Measurements from ENCODE around the gene ZC3H8. TPM values are rescaled to one million over a fixed set of nuclear protein-coding genes. Genes with fewer than 3 reads are reported as not detected.

The ZC3H8 gene
- total RNA-seq, 1 donor from 2014 or later, result 5.0 TPM

- ATAC-seq, result no peak
- Histone ChIP-seq H3K4me1 (peaks cover 13% of the 10 kb centered on the region), H3K27me3 (ENCODE audit: low read depth) (no peaks in the 10 kb centered on the region), H3K9me3 (no peaks in the 10 kb centered on the region), H3K27ac (no peak overlapping the region), H3K4me3 (no peak overlapping the region), H3K36me3 (no peaks in the 10 kb centered on the region)
- intact Hi-C loops (cut with DNase I), result no loop called here
- no peak for DNase-seq
- no peak for TF ChIP-seq CTCF (IDR thresholded peaks at IDR 0.05)
Observed at GRCh38 chr2:112257575-112257974, 2.7 kb upstream of the ZC3H8 start.

- Histone ChIP-seq H3K4me3 (no peak overlapping the region), H3K4me1 (peaks cover 13% of the 10 kb centered on the region), H3K27me3 (ENCODE audit: low read depth) (no peaks in the 10 kb centered on the region), H3K9me3 (no peaks in the 10 kb centered on the region), H3K36me3 (no peaks in the 10 kb centered on the region), H3K27ac (no peak overlapping the region)
- ATAC-seq (no peak), DNase-seq (no peak)
- TF ChIP-seq CTCF (IDR thresholded peaks at IDR 0.05), result no peak
- intact Hi-C loops (cut with DNase I), result no loop called here
Observed at GRCh38 chr2:112256654-112257053, 1.8 kb upstream of the ZC3H8 start.

- Histone ChIP-seq H3K4me3 (no peak overlapping the region), H3K27ac (no peak overlapping the region), H3K36me3 (no peaks in the 10 kb centered on the region), H3K9me3 (no peaks in the 10 kb centered on the region), H3K27me3 (ENCODE audit: low read depth) (no peaks in the 10 kb centered on the region), H3K4me1 (peaks cover 13% of the 10 kb centered on the region)
- no peak for ATAC-seq
- TF ChIP-seq CTCF (IDR thresholded peaks at IDR 0.05), result no peak
- no peak for DNase-seq
- intact Hi-C loops (cut with DNase I), result no loop called here
Observed at GRCh38 chr2:112255875-112256274, 1.0 kb upstream of the ZC3H8 start.

- no peaks in the 10 kb centered on the region for H3K27me3 ChIP-seq (ENCODE audit: low read depth)
- H3K4me1 ChIP-seq, result peaks cover 13% of the 10 kb centered on the region
- peaks cover 14% of the 10 kb centered on the region for H3K36me3 ChIP-seq
- H3K9me3 ChIP-seq, result no peaks in the 10 kb centered on the region
- DNase-seq (no peak), ATAC-seq (no peak)
- intact Hi-C loops (cut with DNase I), result no loop called here
- H3K27ac ChIP-seq, result no peak overlapping the region
- no peak overlapping the region for H3K4me3 ChIP-seq
- TF ChIP-seq CTCF (IDR thresholded peaks at IDR 0.05), result no peak
Observed at GRCh38 chr2:112253261-112253815, 1.5 kb downstream of the ZC3H8 start.

GRCh38 chr2:112251271-112251670 is 3.6 kb downstream of the ZC3H8 start:
- no peak for ATAC-seq
- TF ChIP-seq CTCF (IDR thresholded peaks at IDR 0.05), result no peak

More at GRCh38 chr2:112251271-112251670, 3.6 kb downstream of the ZC3H8 start:
- Histone ChIP-seq H3K36me3 (peaks cover 33% of the 10 kb centered on the region), H3K9me3 (no peaks in the 10 kb centered on the region), H3K27me3 (ENCODE audit: low read depth) (no peaks in the 10 kb centered on the region), H3K27ac (no peak overlapping the region), H3K4me1 (peaks cover 13% of the 10 kb centered on the region), H3K4me3 (no peak overlapping the region)
- DNase-seq, result no peak
- intact Hi-C loops (cut with DNase I), result no loop called here

All from lower lobe of right lung (tissue), 2 donors.